Loucy (cell line): ENCODE measurements around the gene IQSEC2.

Experiments
- EZH2phosphoT487 ChIP-seq: fragments of 200-600 bp; IDR thresholded peaks from 2 replicates; pipeline ENCODE4 v1.6.1; 2018; ENCODE audit warnings: antibody characterized with exemption, mild to moderate bottlenecking, moderate library complexity, borderline replicate concordance
- TF ChIP-seq, protein P1 (sequence below): fragments of 200-600 bp; sonication (generic); conservative IDR thresholded peaks from 2 replicates; pipeline ENCODE4 v1.5.1; 2014; ENCODE audit warnings: mild to moderate bottlenecking, antibody characterized with exemption, low read length

GRCh38 chrX:53257670-53258423 is 23.5 kb downstream of the IQSEC2 start:
- TF ChIP-seq, protein P1, sequence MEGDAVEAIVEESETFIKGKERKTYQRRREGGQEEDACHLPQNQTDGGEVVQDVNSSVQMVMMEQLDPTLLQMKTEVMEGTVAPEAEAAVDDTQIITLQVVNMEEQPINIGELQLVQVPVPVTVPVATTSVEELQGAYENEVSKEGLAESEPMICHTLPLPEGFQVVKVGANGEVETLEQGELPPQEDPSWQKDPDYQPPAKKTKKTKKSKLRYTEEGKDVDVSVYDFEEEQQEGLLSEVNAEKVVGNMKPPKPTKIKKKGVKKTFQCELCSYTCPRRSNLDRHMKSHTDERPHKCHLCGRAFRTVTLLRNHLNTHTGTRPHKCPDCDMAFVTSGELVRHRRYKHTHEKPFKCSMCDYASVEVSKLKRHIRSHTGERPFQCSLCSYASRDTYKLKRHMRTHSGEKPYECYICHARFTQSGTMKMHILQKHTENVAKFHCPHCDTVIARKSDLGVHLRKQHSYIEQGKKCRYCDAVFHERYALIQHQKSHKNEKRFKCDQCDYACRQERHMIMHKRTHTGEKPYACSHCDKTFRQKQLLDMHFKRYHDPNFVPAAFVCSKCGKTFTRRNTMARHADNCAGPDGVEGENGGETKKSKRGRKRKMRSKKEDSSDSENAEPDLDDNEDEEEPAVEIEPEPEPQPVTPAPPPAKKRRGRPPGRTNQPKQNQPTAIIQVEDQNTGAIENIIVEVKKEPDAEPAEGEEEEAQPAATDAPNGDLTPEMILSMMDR = no peak
- TF ChIP-seq EZH2phosphoT487 = no peak
